HCT116 (cell line): ENCODE data around the gene AR. TPM values are rescaled to one million over a fixed set of nuclear protein-coding genes. Genes with fewer than 3 reads are reported as not detected.

Experiments
- ATAC-seq: fragments of 200-7000 bp; cut with Tn5 transposase; 2 replicates; pipeline ENCODE4 v1.9.1; 2020; ENCODE audit warnings: mild to moderate bottlenecking, moderate library complexity
- BruUV-seq: library from RNA; stranded (reverse); fragments of 400-500 nt; replicated peaks from 2 replicates; lab custom pipeline; 2021; lab: Mats Ljungman, UMichigan
- CTCF ChIA-PET: fragments of 300-600 bp; sonication (Branson Sonifier 250); formaldehyde crosslinking; loops from one replicate; lab custom pipeline; 2021; ENCODE audit warnings: antibody characterized with exemption; lab: Charles Lee
- POLR2A ChIA-PET: fragments of 300-600, 350-600 bp; sonication (Branson Sonifier 250); formaldehyde crosslinking; loops from one replicate; lab custom pipeline; 2021; ENCODE audit warnings: antibody characterized with exemption; lab: Charles Lee
- RAD21 ChIA-PET, 2 experiments: fragments of 300-600 bp; sonication (Branson Sonifier 250); formaldehyde crosslinking; loops; one replicate each; lab custom pipeline; 2023; ENCODE audit warnings: low total read pairs in 2 of 2; ENCODE audit not compliant: uncharacterized antibody in 2 of 2, unreplicated experiment in 2 of 2, low non-redundant PET in 1 of 2; lab: Charles Lee
- DNase-seq: peaks from one replicate; pipeline ENCODE4 v3.0.0-alpha.2; 2010; ENCODE audit warnings: low read depth, low spot score
- H2AFZ ChIP-seq: fragments of 200-600 bp; shearing (Covaris generic), sonication (generic); 2 replicates; pipeline ENCODE4 v1.6.1; 2017; ENCODE audit warnings: low read depth, mixed run types, mixed read lengths, antibody characterized with exemption, low read length; ENCODE audit not compliant: poor library complexity, severe bottlenecking
- H3K27ac ChIP-seq: 2 replicates; pipeline ENCODE4 v1.5.1; 2012; ENCODE audit warnings: low read depth, low read length
- H3K27me3 ChIP-seq: fragments of 200-600 bp; sonication (generic); 2 replicates; pipeline ENCODE4 v1.6.1; 2016; ENCODE audit warnings: mixed run types, low read length, mixed read lengths; ENCODE audit not compliant: insufficient read depth
- H3K36me3 ChIP-seq, 2 experiments: fragments of 200-500 bp in 1 of 2; fragments of 200-600 bp in 1 of 2; sonication (Bioruptor generic) in 1 of 2; sonication (generic) in 1 of 2; 2 replicates each; pipeline versions ENCODE4 v1.5.1 to v1.6.1; 2014 to 2016; ENCODE audit warnings: low read length in 2 of 2, inconsistent platforms in 1 of 2, mixed read lengths in 1 of 2, mixed run types in 1 of 2; ENCODE audit not compliant: insufficient read depth in 2 of 2, control insufficient read depth in 1 of 2
- H3K4me1 ChIP-seq, 2 experiments: fragments of 200-600 bp in 1 of 2; sonication (generic) in 1 of 2; 2 replicates each; pipeline versions ENCODE4 v1.5.1 to v1.6.1; 2012 to 2017; ENCODE audit warnings: low read length in 2 of 2, inconsistent platforms in 1 of 2, mild to moderate bottlenecking in 1 of 2, mixed read lengths in 1 of 2, mixed run types in 1 of 2, moderate library complexity in 1 of 2; ENCODE audit not compliant: insufficient read depth in 2 of 2, control insufficient read depth in 1 of 2
- H3K4me2 ChIP-seq: fragments of 200-600 bp; sonication (generic); 2 replicates; pipeline ENCODE4 v1.6.1; 2017; ENCODE audit warnings: mixed run types, low read length, mixed read lengths
- H3K4me3 ChIP-seq, 2 experiments: fragments of 200-600 bp in 1 of 2; sonication (generic) in 1 of 2; replicated peaks in 1 of 2; 2 replicates each; pipeline ENCODE4 v1.5.1; 2011 to 2016; ENCODE audit warnings: low read length in 2 of 2, control low read depth in 1 of 2, low read depth in 1 of 2, mild to moderate bottlenecking in 1 of 2, mixed read lengths in 1 of 2, mixed run types in 1 of 2
- H3K79me2 ChIP-seq: fragments of 200-600 bp; sonication (generic); 2 replicates; pipeline ENCODE4 v1.6.1; 2017; ENCODE audit warnings: mild to moderate bottlenecking, mixed run types, low read length, moderate library complexity, mixed read lengths; ENCODE audit not compliant: insufficient read depth
- H3K9ac ChIP-seq: fragments of 200-600 bp; sonication (generic); 2 replicates; pipeline ENCODE4 v1.6.1; 2016; ENCODE audit warnings: low read length, mixed read lengths
- H3K9me2 ChIP-seq: fragments of 200-600 bp; sonication (generic), shearing (Covaris generic); 2 replicates; pipeline ENCODE4 v1.6.1; 2017; ENCODE audit warnings: mixed run types, mild to moderate bottlenecking, moderate library complexity; ENCODE audit not compliant: insufficient read depth
- H3K9me3 ChIP-seq, 2 experiments: fragments of 200-500 bp in 1 of 2; fragments of 200-600 bp in 1 of 2; sonication (Bioruptor generic) in 1 of 2; sonication (generic) in 1 of 2; 2 replicates each; pipeline ENCODE4 v1.6.1; 2014 to 2017; ENCODE audit warnings: low read length in 2 of 2, mixed read lengths in 2 of 2, inconsistent platforms in 1 of 2, low read depth in 1 of 2, mild to moderate bottlenecking in 1 of 2, mixed run types in 1 of 2, moderate library complexity in 1 of 2; ENCODE audit not compliant: control insufficient read depth in 1 of 2, insufficient read depth in 1 of 2
- H4K20me1 ChIP-seq: fragments of 200-600 bp; sonication (generic), shearing (Covaris generic); 2 replicates; pipeline ENCODE4 v1.6.1; 2017; ENCODE audit warnings: mixed run types, mild to moderate bottlenecking, moderate library complexity; ENCODE audit not compliant: insufficient read depth
- CBX3 ChIP-seq: IDR thresholded peaks from 2 replicates; pipeline ENCODE4 v1.6.1; 2012; ENCODE audit warnings: low read depth
- ELF1 ChIP-seq: IDR thresholded peaks from 2 replicates; pipeline ENCODE4 v1.6.1; 2012; ENCODE audit warnings: low read depth, borderline replicate concordance
- EZH2 ChIP-seq: fragments of 200-600 bp; sonication (generic); IDR thresholded peaks from 2 replicates; pipeline ENCODE4 v1.6.1; 2017; ENCODE audit warnings: antibody characterized with exemption, mixed run types
- JUND ChIP-seq: IDR thresholded peaks from 2 replicates; pipeline ENCODE4 v1.6.1; 2012
- POLR2A ChIP-seq: IDR thresholded peaks from 2 replicates; pipeline ENCODE4 v1.7.0; 2011; ENCODE audit warnings: borderline replicate concordance; ENCODE audit not compliant: insufficient read depth, insufficient read length; ENCODE audit errors: extremely low read depth
- RAD21 ChIP-seq: IDR thresholded peaks from 2 replicates; pipeline ENCODE4 v1.6.1; 2012; ENCODE audit warnings: low read depth, mild to moderate bottlenecking
- SIN3A ChIP-seq: IDR thresholded peaks from 2 replicates; pipeline ENCODE4 v1.6.1; 2012; ENCODE audit warnings: low read depth
- SP1 ChIP-seq: IDR thresholded peaks from 2 replicates; pipeline ENCODE4 v1.6.1; 2012; ENCODE audit warnings: low read depth
- TCF7L2 ChIP-seq: IDR thresholded peaks from 2 replicates; pipeline ENCODE4 v1.7.0; 2011; ENCODE audit warnings: borderline replicate concordance, inconsistent platforms; ENCODE audit not compliant: insufficient read depth, insufficient read length; ENCODE audit errors: extremely low read depth
- ZFX ChIP-seq: fragments of 450-650 bp; IDR thresholded peaks from 2 replicates; pipeline ENCODE4 v1.6.1; 2017
- ZNF274 ChIP-seq: fragments of 200-500 bp; sonication (Bioruptor generic); IDR thresholded peaks from 2 replicates; pipeline ENCODE4 v1.6.1; 2014; ENCODE audit warnings: mild to moderate bottlenecking, low read depth, low read length, inconsistent platforms
- intact Hi-C: fragments of 100-400 bp; cut with micrococcal nuclease; formaldehyde crosslinking; loops from 2 replicates; pipeline ENCODE4 v1.10.0; 2022
- total RNA-seq: library from RNA; stranded (reverse); gene quantifications from one replicate; pipeline ENCODE4 v1.2.1, GENCODE V29; 2021; ENCODE audit not compliant: unreplicated experiment
- TF ChIP-seq, protein P1 (sequence below): IDR thresholded peaks from 2 replicates; pipeline ENCODE4 v1.6.1; 2012

The AR gene
- total RNA-seq, 1 experiment from 2014 or later: 0.02 TPM

GRCh38 chrX:67714004-67714403, 170.2 kb downstream of the AR start:
- intact Hi-C loops: no loop called here
- ATAC-seq (no peak), DNase-seq (no peak)
- RAD21 ChIA-PET: no interaction called here
- Histone ChIP-seq H4K20me1 (no peaks in the 10 kb centered on the region), H3K27me3 (no peaks in the 10 kb centered on the region), H3K9me2 (no peaks in the 10 kb centered on the region), H3K36me3 (no peaks in the 10 kb centered on the region), H3K4me3 (no peak overlapping the region), H3K4me1 (no peaks in the 10 kb centered on the region), H3K4me2 (no peak overlapping the region), H2AFZ (no peak overlapping the region), H3K27ac (no peak overlapping the region), H3K79me2 (no peaks in the 10 kb centered on the region), H3K9ac (no peak overlapping the region), H3K9me3 (no peaks in the 10 kb centered on the region)
- POLR2A ChIA-PET: no interaction called here
- no TSS peak for BruUV-seq
- TF ChIP-seq RAD21: no peak
- no peak for TF ChIP-seq POLR2A
- no peak for TF ChIP-seq JUND
- no peak for TF ChIP-seq TCF7L2
- TF ChIP-seq SP1: no peak
- TF ChIP-seq ELF1: no peak
- TF ChIP-seq ZFX: no peak
- TF ChIP-seq, protein P1, sequence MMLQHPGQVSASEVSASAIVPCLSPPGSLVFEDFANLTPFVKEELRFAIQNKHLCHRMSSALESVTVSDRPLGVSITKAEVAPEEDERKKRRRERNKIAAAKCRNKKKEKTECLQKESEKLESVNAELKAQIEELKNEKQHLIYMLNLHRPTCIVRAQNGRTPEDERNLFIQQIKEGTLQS: no peak
- TF ChIP-seq EZH2: no peak
- CTCF ChIA-PET: no interaction called here

GRCh38 chrX:67717571-67717970, 173.8 kb downstream of the AR start:
- Histone ChIP-seq H3K4me3 (no peak overlapping the region), H2AFZ (no peak overlapping the region), H3K27ac (no peak overlapping the region), H3K27me3 (no peaks in the 10 kb centered on the region), H4K20me1 (no peaks in the 10 kb centered on the region)
- CTCF ChIA-PET: no interaction called here
- DNase-seq: no peak
- POLR2A ChIA-PET: no interaction called here
- TF ChIP-seq CBX3 (no peak), SIN3A (no peak), ZNF274 (no peak), TCF7L2 (no peak), EZH2 (no peak)
- TF ChIP-seq, all 23 proteins: peak for 0
- no peak overlapping the region for H3K9ac ChIP-seq
- no peak for ATAC-seq
- no peak overlapping the region for H3K4me2 ChIP-seq
- no peaks in the 10 kb centered on the region for H3K9me3 ChIP-seq
- H3K79me2 ChIP-seq: no peaks in the 10 kb centered on the region
- no peaks in the 10 kb centered on the region for H3K9me2 ChIP-seq
- intact Hi-C loops: no loop called here
- no TSS peak for BruUV-seq
- H3K4me1 ChIP-seq: no peaks in the 10 kb centered on the region
- RAD21 ChIA-PET: no interaction called here
- no peaks in the 10 kb centered on the region for H3K36me3 ChIP-seq
